Epithelial cell of esophagus (primary cell): ENCODE measurements around the gene NOB1.
A peak's percentile ranks its signal among the peaks of the same experiment; 100 is the strongest.

Experiments
- DNase-seq: peaks from one replicate; pipeline ENCODE4 v3.0.0; 2010; ENCODE audit warnings: low read depth
- H3K4me3 ChIP-seq: 2 replicates; pipeline ENCODE4 v1.5.1; 2011; ENCODE audit warnings: mild to moderate bottlenecking, low read length, control low read depth
- TF ChIP-seq, protein P1 (sequence below): IDR thresholded peaks from 2 replicates; pipeline ENCODE4 v1.5.1; 2011; ENCODE audit warnings: low read depth, mild to moderate bottlenecking, low read length, control low read depth, inconsistent platforms; ENCODE audit not compliant: insufficient read depth; ENCODE audit errors: missing control alignments

The NOB1 gene

DNA sequence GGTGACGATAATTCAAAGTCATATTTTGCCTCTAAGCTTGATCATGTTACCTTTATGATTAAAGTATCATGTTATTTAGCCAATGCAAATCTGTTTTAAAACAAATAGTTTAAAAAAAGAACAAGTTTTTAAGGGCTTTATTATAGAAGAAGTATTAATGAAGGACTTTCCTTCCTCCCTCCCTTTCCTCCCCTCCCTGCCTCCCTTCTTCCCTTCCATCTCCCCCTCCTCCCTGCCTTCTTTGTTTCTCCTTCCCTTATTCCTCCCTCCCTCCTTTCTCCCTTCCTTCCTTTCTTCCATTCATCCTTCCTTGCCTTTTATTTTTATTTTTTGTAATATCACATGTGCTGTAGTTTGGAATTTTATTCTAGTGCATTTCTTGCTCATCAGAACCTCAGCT is 54.8 kb downstream of the NOB1 start:
- TF ChIP-seq, protein P1, sequence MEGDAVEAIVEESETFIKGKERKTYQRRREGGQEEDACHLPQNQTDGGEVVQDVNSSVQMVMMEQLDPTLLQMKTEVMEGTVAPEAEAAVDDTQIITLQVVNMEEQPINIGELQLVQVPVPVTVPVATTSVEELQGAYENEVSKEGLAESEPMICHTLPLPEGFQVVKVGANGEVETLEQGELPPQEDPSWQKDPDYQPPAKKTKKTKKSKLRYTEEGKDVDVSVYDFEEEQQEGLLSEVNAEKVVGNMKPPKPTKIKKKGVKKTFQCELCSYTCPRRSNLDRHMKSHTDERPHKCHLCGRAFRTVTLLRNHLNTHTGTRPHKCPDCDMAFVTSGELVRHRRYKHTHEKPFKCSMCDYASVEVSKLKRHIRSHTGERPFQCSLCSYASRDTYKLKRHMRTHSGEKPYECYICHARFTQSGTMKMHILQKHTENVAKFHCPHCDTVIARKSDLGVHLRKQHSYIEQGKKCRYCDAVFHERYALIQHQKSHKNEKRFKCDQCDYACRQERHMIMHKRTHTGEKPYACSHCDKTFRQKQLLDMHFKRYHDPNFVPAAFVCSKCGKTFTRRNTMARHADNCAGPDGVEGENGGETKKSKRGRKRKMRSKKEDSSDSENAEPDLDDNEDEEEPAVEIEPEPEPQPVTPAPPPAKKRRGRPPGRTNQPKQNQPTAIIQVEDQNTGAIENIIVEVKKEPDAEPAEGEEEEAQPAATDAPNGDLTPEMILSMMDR = no peak
- DNase-seq = no peak
- no peak overlapping the region for H3K4me3 ChIP-seq

DNA sequence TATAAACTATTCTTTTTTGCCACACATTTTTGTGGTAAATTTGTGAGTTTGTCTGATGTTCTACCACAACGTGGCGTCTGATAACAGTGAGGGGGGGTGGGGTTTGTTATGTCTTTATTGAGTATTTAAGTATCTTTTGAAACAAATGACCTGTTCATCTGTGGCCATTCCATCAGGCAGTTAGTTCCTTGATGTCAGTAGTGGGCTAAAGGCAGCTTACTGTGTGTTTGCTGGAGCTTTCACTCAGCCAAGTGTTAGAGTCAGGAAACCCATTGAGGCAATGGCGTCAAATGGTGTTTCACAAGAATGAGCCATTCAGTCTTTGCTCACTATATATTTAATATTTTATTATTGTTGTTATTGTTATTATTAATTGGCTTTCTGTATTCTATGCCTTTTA is 56.3 kb downstream of the NOB1 start:
- no peak overlapping the region for H3K4me3 ChIP-seq
- DNase-seq = no peak
- TF ChIP-seq, protein P1 = no peak

DNA sequence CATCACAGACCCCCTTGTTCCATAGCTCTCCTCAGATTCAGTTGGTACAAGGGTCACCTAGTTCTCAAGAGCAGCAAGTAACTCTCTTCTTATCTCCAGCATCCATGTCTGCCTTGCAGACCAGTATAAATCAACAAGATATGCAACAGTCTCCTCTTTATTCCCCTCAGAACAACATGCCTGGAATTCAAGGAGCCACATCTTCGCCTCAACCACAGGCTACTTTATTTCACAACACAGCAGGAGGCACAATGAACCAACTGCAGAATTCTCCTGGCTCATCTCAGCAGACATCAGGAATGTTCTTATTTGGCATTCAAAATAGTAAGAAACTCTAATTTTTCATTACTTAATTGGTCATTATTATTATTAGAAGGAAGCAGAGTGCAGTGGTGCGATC is 60.8 kb downstream of the NOB1 start:
- H3K4me3 ChIP-seq = no peak overlapping the region
- TF ChIP-seq, protein P1 = no peak
- DNase-seq = no peak

DNA sequence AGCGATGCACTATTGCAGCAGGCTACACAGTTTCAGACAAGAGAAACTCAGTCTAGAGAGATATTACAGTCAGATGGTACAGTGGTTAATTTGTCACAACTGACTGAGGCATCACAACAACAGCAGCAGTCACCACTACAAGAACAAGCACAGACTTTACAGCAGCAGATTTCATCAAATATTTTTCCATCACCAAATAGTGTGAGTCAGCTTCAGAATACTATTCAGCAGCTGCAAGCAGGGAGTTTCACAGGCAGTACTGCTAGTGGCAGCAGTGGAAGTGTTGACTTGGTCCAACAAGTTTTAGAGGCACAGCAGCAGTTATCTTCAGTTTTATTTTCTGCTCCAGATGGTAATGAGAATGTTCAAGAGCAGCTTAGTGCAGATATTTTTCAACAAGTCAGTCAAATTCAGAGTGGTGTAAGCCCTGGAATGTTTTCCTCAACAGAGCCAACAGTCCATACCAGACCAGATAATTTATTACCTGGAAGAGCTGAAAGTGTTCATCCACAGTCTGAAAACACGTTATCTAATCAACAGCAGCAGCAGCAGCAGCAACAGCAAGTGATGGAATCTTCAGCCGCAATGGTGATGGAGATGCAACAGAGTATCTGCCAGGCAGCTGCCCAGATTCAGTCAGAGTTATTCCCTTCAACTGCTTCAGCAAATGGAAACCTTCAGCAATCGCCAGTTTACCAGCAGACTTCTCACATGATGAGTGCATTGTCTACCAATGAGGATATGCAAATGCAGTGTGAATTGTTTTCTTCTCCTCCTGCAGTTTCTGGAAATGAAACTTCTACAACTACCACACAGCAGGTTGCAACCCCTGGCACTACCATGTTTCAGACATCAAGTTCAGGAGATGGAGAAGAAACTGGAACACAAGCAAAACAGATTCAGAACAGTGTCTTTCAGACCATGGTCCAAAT is 62.5 kb downstream of the NOB1 start:
- peak; percentile 64 for DNase-seq
- H3K4me3 ChIP-seq = no peak overlapping the region
- TF ChIP-seq, protein P1 = no peak
